Fibroblast of villous mesenchyme (primary cell): ENCODE data around the gene FAM234B. TPM values are rescaled to one million over a fixed set of nuclear protein-coding genes. Genes with fewer than 3 reads are reported as not detected.

Experiments used
- DNase-seq: peaks from one replicate; pipeline ENCODE4 v3.0.0-alpha.2; 2010; ENCODE audit warnings: low read depth
- H3K4me3 ChIP-seq: 2 replicates; pipeline ENCODE4 v1.5.1; 2011; ENCODE audit warnings: low read depth, mild to moderate bottlenecking, low read length
- CTCF ChIP-seq: IDR thresholded peaks from 2 replicates; pipeline ENCODE4 v1.5.1; 2012; ENCODE audit warnings: low read depth, mild to moderate bottlenecking, low read length; ENCODE audit not compliant: insufficient read depth
- total RNA-seq: library from RNA; depleted of rRNA; stranded (reverse); fragments of >200 nt; gene quantifications from 2 replicates; pipeline ENCODE4 v1.2.3, GENCODE V29; 2012

Gene FAM234B
- total RNA-seq, 1 donor, result 10.8 TPM

- no peak for TF ChIP-seq CTCF
- DNase-seq, result peak; percentile 37
- H3K4me3 ChIP-seq, result no peak overlapping the region
Measured at GRCh38 chr12:13004361-13004760, 39.8 kb upstream of the FAM234B start.

GRCh38 chr12:13004986-13005385 is 39.2 kb upstream of the FAM234B start:
- no peak for TF ChIP-seq CTCF
- DNase-seq, result no peak
- H3K4me3 ChIP-seq, result no peak overlapping the region

GRCh38 chr12:13005649-13006048 is 38.5 kb upstream of the FAM234B start:
- no peak for TF ChIP-seq CTCF
- no peak for DNase-seq

GRCh38 chr12:13007496-13008233 is 36.5 kb upstream of the FAM234B start:
- no peak for TF ChIP-seq CTCF
- DNase-seq, result no peak
- no peak overlapping the region for H3K4me3 ChIP-seq

More at GRCh38 chr12:13005649-13006048, 38.5 kb upstream of the FAM234B start:
- H3K4me3 ChIP-seq, result no peak overlapping the region

- peak; percentile 66 for DNase-seq
- no peak overlapping the region for H3K4me3 ChIP-seq
- TF ChIP-seq CTCF, result no peak
Measured at GRCh38 chr12:13008741-13009380, 35.3 kb upstream of the FAM234B start.

GRCh38 chr12:13011098-13011497 is 33.1 kb upstream of the FAM234B start:
- DNase-seq, result no peak
- H3K4me3 ChIP-seq, result no peak overlapping the region
- TF ChIP-seq CTCF, result no peak
